Calu3 (cell line): ENCODE measurements around the gene SLC9A1. TPM values are rescaled to one million over a fixed set of nuclear protein-coding genes. Genes with fewer than 3 reads are reported as not detected.

ENCODE experiments used
- BruUV-seq: library from RNA; stranded (reverse); fragments of 400-500 nt; replicated peaks from 2 replicates; lab custom pipeline; 2021; lab: Mats Ljungman, UMichigan
- CTCF ChIA-PET: fragments of 300-600 bp; sonication (Branson Sonifier 250); formaldehyde crosslinking; loops from one replicate; lab custom pipeline; 2022; ENCODE audit warnings: antibody characterized with exemption; lab: Charles Lee
- DNase-seq: peaks from one replicate; pipeline ENCODE4 v3.0.0; 2022
- H3K27ac Mint-ChIP-seq: one replicate; pipeline ENCODE4 v1.8.0; 2022; ENCODE audit warnings: mixed read lengths; ENCODE audit not compliant: unreplicated experiment
- H3K27me3 Mint-ChIP-seq: one replicate; pipeline ENCODE4 v1.8.0; 2022; ENCODE audit warnings: mixed read lengths; ENCODE audit not compliant: unreplicated experiment
- H3K36me3 Mint-ChIP-seq: one replicate; pipeline ENCODE4 v1.8.0; 2022; ENCODE audit warnings: mild to moderate bottlenecking, moderate library complexity, mixed read lengths; ENCODE audit not compliant: insufficient read depth, unreplicated experiment
- H3K4me1 Mint-ChIP-seq: one replicate; pipeline ENCODE4 v1.8.0; 2022; ENCODE audit warnings: mild to moderate bottlenecking, low read depth, mixed read lengths; ENCODE audit not compliant: unreplicated experiment
- H3K4me3 Mint-ChIP-seq: one replicate; pipeline ENCODE4 v1.8.0; 2022; ENCODE audit warnings: mild to moderate bottlenecking, low read depth, moderate library complexity, mixed read lengths; ENCODE audit not compliant: unreplicated experiment
- H3K9me3 Mint-ChIP-seq: one replicate; pipeline ENCODE4 v1.8.0; 2022; ENCODE audit warnings: low read depth, mixed read lengths; ENCODE audit not compliant: unreplicated experiment
- intact Hi-C: fragments of 100-400 bp; cut with micrococcal nuclease; formaldehyde crosslinking; loops from one replicate; pipeline ENCODE4 v1.10.0; 2022; ENCODE audit not compliant: unreplicated experiment
- total RNA-seq: library from RNA; stranded (reverse); gene quantifications from 2 replicates; pipeline ENCODE4 v1.2.3, GENCODE V29; 2022
- TF ChIP-seq, protein P1 (sequence below): fragments of 200-600 bp; IDR thresholded peaks from one replicate; pipeline ENCODE4 v1.8.0; 2022; ENCODE audit warnings: antibody characterized with exemption; ENCODE audit not compliant: unreplicated experiment

Gene SLC9A1
- total RNA-seq, 1 experiment from 2014 or later = 17.4 TPM

DNA sequence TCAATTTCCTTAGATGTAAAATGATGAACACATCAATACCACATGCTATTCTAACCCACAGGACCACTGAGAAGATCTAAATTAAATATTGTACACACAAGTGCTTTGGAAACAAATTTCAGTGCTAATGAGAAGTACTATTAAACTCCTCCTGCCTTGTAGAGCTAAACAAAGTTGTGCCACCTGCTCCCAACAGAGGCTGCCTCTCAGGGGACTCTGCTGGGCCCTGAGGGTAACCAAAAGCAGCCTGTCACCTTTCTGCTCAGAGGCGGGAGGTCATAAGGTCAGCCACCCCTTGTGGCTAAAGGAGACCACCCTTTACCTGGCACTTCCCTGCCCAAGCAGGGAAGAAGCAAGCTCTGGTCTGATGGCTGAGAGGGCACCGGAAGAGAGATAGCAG, 6.3 kb downstream of the SLC9A1 start:
- intact Hi-C loops = no loop called here
- no peak overlapping the region for H3K4me3 Mint-ChIP-seq

DNA sequence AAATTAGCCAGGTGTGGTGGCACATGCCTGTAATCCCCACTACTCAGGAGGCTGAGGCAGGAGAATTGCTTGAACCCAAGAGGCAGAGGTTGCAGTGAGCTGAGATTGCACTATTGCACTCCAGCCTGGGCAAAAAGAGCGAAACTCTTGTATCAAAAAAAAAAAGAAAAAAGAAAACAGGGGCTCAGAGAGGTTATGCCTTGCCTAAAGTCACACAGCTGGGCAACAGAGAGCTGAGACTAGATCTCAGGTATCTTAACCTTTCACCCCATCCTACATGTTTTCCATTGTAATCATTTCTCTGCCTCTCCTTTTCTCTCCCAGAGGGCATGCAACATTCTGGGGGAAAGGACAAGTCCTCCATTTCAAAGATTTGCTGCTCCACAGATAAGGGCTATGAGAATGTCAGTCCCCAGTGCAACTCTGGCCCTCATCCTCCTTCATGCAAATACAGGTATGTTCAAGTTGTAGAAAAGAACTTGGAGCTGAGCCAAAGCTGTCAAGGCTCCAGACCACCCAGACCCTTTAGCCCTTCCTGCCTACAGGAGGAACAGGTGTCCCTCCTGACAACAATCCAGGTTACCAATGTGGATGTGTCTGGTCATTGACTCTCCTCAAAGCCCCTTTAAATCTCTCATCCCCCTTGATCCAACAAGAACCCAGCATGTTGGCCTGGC, 6.9 kb downstream of the SLC9A1 start:
- no peak for DNase-seq
- peaks cover 4% of the 10 kb centered on the region for H3K36me3 Mint-ChIP-seq
- no peaks in the 10 kb centered on the region for H3K27me3 Mint-ChIP-seq
- peaks cover 44% of the 10 kb centered on the region for H3K4me1 Mint-ChIP-seq
- no peak overlapping the region for H3K4me3 Mint-ChIP-seq
- intact Hi-C loops = no loop called here
- TF ChIP-seq, protein P1, sequence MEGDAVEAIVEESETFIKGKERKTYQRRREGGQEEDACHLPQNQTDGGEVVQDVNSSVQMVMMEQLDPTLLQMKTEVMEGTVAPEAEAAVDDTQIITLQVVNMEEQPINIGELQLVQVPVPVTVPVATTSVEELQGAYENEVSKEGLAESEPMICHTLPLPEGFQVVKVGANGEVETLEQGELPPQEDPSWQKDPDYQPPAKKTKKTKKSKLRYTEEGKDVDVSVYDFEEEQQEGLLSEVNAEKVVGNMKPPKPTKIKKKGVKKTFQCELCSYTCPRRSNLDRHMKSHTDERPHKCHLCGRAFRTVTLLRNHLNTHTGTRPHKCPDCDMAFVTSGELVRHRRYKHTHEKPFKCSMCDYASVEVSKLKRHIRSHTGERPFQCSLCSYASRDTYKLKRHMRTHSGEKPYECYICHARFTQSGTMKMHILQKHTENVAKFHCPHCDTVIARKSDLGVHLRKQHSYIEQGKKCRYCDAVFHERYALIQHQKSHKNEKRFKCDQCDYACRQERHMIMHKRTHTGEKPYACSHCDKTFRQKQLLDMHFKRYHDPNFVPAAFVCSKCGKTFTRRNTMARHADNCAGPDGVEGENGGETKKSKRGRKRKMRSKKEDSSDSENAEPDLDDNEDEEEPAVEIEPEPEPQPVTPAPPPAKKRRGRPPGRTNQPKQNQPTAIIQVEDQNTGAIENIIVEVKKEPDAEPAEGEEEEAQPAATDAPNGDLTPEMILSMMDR = no peak
- no TSS peak for BruUV-seq
- CTCF ChIA-PET = interaction anchor here (1.3 kb wide), 1 partner anchor 36 kb away, joined by 3 read pairs; no protein-coding TSS in a partner anchor
- no peak overlapping the region for H3K27ac Mint-ChIP-seq
- H3K9me3 Mint-ChIP-seq = no peaks in the 10 kb centered on the region

More for the DNA sequence above, 6.3 kb downstream of the SLC9A1 start:
- Mint-ChIP-seq H3K27ac (no peak overlapping the region), H3K36me3 (peaks cover 6% of the 10 kb centered on the region), H3K9me3 (no peaks in the 10 kb centered on the region), H3K27me3 (no peaks in the 10 kb centered on the region), H3K4me1 (peaks cover 44% of the 10 kb centered on the region)
- BruUV-seq = no TSS peak
- DNase-seq = no peak
- CTCF ChIA-PET = interaction anchor here (0.6 to 1.3 kb wide), 2 partner anchors 36 to 71 kb away, joined by 3 read pairs; no protein-coding TSS in a partner anchor
- TF ChIP-seq, protein P1 = no peak

DNA sequence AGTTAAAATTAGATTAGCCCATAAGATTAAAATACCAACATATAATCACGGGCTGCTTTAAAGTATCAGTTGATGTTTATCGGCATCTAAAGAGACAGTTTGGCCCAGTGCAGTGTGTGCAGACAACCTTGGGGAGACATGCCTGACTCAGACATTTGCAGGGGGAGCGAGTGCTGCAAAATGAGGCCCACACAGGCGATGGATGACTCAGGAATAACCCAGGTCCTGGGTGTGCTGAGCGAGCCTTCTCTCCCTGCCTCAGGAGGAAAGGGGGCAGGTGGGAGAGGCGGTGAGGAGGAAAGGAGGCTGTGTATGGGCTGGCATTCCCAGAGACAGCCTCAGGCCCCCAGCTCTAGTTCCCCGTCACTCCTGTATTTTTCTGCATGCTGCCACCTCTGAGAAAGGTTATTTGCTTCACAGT, 9.0 kb downstream of the SLC9A1 start:
- intact Hi-C loops = no loop called here
- Mint-ChIP-seq H3K36me3 (peaks cover 4% of the 10 kb centered on the region), H3K4me3 (no peak overlapping the region), H3K27me3 (no peaks in the 10 kb centered on the region), H3K27ac (no peak overlapping the region), H3K4me1 (peaks cover 44% of the 10 kb centered on the region), H3K9me3 (no peaks in the 10 kb centered on the region)
- TF ChIP-seq, protein P1 = no peak
- BruUV-seq = no TSS peak
- DNase-seq = no peak
- CTCF ChIA-PET = no interaction called here

DNA sequence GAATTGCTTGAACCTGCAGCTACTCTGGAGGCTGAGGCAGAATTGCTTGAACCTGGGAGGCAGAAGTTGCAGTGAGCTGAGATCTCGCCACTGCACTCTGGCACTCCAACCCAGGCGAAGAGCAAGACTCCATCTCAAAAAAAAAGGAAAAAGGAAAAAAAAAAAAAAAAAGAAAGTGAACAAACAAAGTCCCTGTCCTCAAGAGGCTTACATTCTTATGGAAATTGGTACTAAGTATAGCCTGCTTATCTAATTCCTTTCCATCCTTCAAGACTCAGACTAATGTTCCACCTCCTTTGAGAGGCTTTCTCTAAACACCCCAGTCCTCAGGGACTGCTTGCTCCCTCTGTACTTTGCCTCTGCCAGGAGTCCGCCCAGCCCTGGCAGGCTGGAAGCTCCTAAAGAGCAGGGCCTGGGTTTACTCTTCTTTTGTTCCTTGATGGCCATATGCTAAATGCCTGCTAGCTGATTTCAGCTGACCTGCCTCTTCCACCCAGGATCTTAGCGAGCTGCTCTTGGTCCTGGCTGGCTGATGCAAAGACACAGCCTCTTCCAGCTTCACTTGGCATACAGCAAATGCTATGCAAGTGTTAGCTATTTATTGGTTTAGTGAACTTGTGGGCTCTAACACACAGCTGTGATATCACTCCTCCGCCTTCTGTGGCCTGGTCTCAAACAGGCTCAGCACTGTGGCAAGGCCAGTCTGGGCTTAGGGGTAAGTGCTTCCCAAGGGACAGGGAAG, 9.8 kb downstream of the SLC9A1 start:
- Mint-ChIP-seq H3K9me3 (no peaks in the 10 kb centered on the region), H3K4me1 (peaks cover 44% of the 10 kb centered on the region), H3K36me3 (peaks cover 4% of the 10 kb centered on the region), H3K27me3 (no peaks in the 10 kb centered on the region), H3K4me3 (no peak overlapping the region), H3K27ac (peak overlapping the region; percentile 74)
- no peak for DNase-seq
- intact Hi-C loops = no loop called here
- no TSS peak for BruUV-seq
- TF ChIP-seq, protein P1 = no peak
- CTCF ChIA-PET = interaction anchor here (0.5 to 1.7 kb wide), 5 partner anchors 8 to 34 kb away, joined by 3 to 5 read pairs (median 4); partner anchors contain the start of gene SLC9A1
